NOMO-1 treated with dmso at 0.1 percent for 144 hours (cell line): ENCODE measurements around the gene STOML1.
"Not testable (repeated sequence)": the region's sequence is repeated elsewhere in the genome, so short reads cannot be mapped to it uniquely, and the experiment has no call there.

Source experiments
- DNase-seq: peaks from one replicate; lab custom pipeline; 2025; ENCODE audit not compliant: unreplicated experiment; lab: John Stamatoyannopoulos, UW

STOML1 gene

DNA sequence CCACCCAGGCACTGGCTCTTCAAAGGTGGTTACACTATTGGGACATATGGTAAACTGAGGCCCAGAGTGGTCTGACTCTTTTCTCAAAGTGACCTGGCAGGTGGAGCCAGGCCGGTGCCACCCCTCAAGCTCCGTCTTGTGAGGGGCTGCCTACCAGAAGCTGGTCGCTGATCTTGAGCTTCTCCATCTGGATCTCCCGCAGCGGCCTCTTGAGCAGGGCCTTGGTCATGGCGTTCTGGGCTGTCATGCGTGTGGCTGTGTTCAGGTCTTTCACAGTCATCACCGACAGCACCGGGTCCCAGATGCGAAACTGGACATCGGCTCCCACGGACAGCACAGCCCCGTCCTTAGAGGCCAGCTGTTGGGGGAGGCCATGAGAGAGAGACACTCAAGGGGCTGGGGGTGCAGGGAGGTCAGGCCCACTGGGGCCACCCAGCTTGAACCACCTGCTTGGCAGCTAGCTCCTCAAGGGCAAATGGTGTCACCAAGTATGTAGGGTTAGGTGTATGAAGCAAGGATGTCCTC lies 3.6 kb downstream of the STOML1 start:
- DNase-seq = no peak

DNA sequence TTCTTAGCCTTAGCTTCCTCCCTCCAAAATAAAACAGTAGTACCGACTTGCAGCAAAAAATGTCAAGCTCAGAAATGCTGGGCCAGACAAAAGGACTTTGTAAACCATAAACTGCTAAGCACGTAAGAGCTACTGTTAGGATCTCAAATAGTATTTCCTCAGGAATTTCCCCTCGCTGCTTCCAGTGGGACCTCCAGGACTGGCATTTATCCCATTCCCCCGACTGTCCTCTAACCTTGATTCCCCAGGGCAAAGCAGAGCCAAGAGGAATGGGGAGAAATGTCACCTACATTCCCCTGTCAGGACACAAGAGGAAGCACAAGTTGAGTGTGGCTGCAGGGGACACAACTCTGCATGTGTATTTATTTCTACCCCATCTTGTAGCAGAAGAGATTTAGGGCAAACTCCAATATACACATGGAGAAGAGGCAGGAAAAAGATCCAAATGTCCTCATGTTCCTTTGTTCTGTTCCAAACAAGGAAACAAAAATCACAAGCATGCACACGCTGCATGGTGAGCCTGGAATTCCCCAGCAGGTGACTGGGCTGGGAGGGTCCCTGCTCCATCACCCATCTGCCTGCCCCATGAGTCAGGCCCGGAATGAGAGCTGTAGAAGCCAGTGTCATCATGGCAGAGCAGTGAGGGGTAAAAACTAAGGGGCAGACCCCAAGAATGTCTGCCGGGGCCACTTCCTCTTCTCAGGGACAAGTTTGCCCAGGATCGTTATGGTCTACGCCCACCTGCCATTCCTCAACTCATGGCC lies 4.2 kb downstream of the STOML1 start:
- no peak for DNase-seq

- DNase-seq = no peak
Observed at GRCh38 chr15:73987250-73987649, 4.8 kb downstream of the STOML1 start.

- DNase-seq = no peak
Observed at GRCh38 chr15:73986776-73987056, 5.4 kb downstream of the STOML1 start.

- DNase-seq = no peak
Observed at GRCh38 chr15:73986055-73986775, 5.9 kb downstream of the STOML1 start.

- no peak for DNase-seq
Observed at GRCh38 chr15:73985101-73985873, 6.8 kb downstream of the STOML1 start.

GRCh38 chr15:73984208-73984979 lies 7.7 kb downstream of the STOML1 start:
- DNase-seq = no peak

GRCh38 chr15:73983773-73984172 lies 8.3 kb downstream of the STOML1 start:
- DNase-seq = no peak

DNA sequence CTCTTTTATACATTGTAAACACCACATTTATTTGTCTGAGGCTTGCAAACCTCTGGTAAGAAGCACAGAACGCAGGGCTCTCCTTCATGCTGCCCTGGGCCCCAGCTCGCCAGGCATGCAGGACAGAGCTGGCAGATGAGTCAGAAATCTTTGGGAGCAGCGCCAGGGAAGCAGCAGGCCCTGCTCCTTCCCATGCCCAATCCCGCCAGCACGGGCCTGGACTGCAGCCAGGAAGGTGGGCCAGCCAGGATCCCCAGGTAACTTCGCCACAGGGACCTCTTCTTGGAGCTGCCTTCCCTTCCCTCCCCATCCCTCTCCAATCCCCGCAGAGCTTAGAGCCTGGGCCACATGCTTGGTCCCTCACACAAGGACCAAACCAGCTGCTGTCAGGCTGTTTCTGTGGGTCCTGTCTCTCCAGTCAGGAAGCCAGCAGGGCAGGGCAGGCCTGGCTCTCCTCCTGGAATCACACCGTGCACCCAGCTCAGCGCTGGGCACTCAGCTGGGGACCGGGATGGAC lies 8.8 kb downstream of the STOML1 start:
- no peak for DNase-seq

GRCh38 chr15:73982222-73982962 lies 9.7 kb downstream of the STOML1 start:
- no peak for DNase-seq

DNA sequence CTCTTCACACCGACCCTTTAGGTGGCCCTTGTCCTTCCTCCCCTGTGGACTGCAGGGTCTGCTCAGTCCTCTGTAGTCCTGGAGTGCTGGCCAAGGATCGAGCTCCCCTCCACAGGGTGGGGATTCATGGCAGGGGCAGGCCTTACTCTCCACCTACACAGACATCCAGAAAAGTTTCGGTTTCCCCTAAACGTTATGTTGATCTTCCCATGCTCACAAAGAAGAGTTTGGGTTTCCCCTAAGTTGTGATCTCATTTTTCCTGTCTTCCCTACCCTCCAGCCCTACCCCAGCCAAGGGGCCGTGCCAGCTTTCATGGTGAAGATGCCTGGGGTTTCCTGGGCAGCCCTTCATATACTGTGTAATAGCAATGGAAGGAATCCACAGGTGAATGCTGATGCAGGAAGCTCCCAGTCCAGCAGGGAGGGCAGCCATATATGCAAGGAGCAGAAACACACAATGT lies 10.3 kb downstream of the STOML1 start:
- DNase-seq = no peak

DNA sequence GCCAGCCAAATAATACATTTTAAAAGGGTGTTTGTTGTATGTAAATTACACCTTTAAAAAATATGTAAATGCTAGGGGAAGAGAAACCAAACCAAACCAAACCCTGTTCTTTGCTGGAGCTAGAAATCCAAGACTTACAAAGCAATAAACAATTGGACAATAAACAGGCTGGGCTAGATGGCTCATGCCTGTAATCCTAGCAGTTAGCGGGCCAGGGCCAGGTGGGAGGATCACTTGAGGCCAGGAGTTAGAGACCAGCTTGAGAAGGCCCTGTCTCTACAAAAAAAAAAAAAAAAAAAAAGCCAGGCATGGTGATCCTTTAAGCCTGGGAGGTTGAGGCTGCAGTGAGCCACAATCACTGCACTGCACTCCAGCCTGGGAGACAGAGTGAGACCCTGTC lies 12.5 kb downstream of the STOML1 start:
- no peak for DNase-seq

- no peak for DNase-seq
Observed at GRCh38 chr15:73978896-73979295, 13.2 kb downstream of the STOML1 start.

DNA sequence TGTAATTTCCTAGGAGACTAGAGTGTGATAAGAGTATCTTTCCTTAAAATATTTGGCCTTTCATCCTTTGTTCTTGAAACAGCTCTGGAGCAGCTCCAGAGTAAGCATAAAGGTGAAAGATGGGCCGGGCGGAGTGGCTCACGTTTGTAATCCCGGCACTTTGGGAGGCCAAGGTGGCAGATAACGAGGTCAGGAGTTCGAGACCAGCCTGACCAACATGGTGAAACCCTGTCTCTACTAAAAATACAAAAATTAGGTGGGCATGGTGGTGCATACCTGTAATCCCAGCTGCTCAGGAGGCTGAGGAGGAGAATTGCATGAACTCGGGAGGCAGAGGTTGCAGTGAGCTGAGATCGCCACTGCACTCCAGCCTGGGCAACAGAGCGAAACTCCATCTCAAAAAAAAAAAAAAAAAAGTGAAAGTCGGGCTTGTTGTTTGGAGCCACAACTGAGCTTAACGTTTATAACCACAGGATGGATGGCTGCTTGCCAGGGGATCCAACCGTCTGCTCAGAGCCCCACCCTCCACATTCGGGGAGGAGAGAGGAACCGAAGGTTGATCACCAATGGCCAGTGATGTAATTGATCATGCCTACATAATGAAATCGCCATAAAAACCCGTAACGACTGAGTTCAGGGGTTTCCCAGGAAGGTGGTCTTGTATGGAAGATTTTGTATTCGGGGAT lies 16.5 kb downstream of the STOML1 start:
- peak; percentile 49 for DNase-seq

GRCh38 chr15:73973683-73974200 lies 18.4 kb downstream of the STOML1 start:
- DNase-seq = not testable (repeated sequence)

- DNase-seq = peak; percentile 61
Observed at GRCh38 chr15:73972984-73973682, 19.0 kb downstream of the STOML1 start.

GRCh38 chr15:73969151-73969759 lies 22.8 kb downstream of the STOML1 start:
- no peak for DNase-seq

- DNase-seq = no peak
Observed at GRCh38 chr15:73968461-73968860, 23.6 kb downstream of the STOML1 start.
